Measurements from ENCODE around the gene TDRD3. TPM values are rescaled to one million over a fixed set of nuclear protein-coding genes. Genes with fewer than 3 reads are reported as not detected.

The TDRD3 gene
- total RNA-seq, 1 experiment from 2014 or later = 17.2 TPM

DNA sequence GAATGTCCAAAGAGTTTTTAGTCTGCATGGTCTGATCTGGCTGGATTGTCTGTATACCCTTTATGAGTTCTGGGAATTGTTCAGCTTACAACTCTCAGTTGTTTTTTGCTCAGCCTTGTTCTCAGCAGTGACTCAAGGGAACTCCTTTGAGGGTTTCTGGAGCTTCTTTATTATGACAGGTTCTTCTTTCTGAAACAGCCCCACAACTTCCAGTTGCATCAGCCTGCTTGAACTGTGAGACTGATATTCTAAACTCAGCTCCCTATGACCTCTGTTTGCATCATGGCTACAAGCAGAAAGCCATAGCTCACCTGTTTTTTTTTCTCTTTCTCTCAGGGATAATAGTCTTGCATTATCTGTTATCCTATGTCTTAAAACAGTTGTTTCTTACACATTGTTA is 85.0 kb downstream of the TDRD3 start:
- Histone ChIP-seq H3K27me3 (replicated peaks; ENCODE audit: control insufficient read depth, insufficient read depth, low read length) (no peaks in the 10 kb centered on the region), H3K9me3 (no peaks in the 10 kb centered on the region), H3K36me3 (ENCODE audit: control insufficient read depth, insufficient read depth, low read length) (no peaks in the 10 kb centered on the region), H3K4me3 (ENCODE audit: low read depth, low read length) (no peak overlapping the region), H3K4me1 (no peaks in the 10 kb centered on the region)
- Mint-ChIP-seq H3K27ac (ENCODE audit: unreplicated experiment) (no peak overlapping the region), H3K4me3 (ENCODE audit: unreplicated experiment) (no peak overlapping the region), H3K9me3 (ENCODE audit: unreplicated experiment) (peaks cover 8% of the 10 kb centered on the region), H3K4me1 (ENCODE audit: low read depth, unreplicated experiment) (no peaks in the 10 kb centered on the region), H3K36me3 (ENCODE audit: insufficient read depth, unreplicated experiment) (no peaks in the 10 kb centered on the region), H3K27me3 (ENCODE audit: insufficient read depth, unreplicated experiment) (no peaks in the 10 kb centered on the region)
- TF ChIP-seq, protein P1, sequence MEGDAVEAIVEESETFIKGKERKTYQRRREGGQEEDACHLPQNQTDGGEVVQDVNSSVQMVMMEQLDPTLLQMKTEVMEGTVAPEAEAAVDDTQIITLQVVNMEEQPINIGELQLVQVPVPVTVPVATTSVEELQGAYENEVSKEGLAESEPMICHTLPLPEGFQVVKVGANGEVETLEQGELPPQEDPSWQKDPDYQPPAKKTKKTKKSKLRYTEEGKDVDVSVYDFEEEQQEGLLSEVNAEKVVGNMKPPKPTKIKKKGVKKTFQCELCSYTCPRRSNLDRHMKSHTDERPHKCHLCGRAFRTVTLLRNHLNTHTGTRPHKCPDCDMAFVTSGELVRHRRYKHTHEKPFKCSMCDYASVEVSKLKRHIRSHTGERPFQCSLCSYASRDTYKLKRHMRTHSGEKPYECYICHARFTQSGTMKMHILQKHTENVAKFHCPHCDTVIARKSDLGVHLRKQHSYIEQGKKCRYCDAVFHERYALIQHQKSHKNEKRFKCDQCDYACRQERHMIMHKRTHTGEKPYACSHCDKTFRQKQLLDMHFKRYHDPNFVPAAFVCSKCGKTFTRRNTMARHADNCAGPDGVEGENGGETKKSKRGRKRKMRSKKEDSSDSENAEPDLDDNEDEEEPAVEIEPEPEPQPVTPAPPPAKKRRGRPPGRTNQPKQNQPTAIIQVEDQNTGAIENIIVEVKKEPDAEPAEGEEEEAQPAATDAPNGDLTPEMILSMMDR (IDR thresholded peaks at IDR 0.05; ENCODE audit: insufficient read depth in 1 of 2, low read depth in 1 of 2, low read length in 1 of 2, severe bottlenecking in 1 of 2, unreplicated experiment in 1 of 2) = no peak
- CTCF ChIA-PET = interaction anchor here (1.0 kb wide), 1 partner anchor 104 kb away, joined by 4 read pairs; no protein-coding TSS in a partner anchor
- intact Hi-C loops (cut with micrococcal nuclease; ENCODE audit: unreplicated experiment) = no loop called here
- POLR2A ChIA-PET = no interaction called here
- DNase-seq = no peak
- BruUV-seq (replicated peaks) = no TSS peak

DNA sequence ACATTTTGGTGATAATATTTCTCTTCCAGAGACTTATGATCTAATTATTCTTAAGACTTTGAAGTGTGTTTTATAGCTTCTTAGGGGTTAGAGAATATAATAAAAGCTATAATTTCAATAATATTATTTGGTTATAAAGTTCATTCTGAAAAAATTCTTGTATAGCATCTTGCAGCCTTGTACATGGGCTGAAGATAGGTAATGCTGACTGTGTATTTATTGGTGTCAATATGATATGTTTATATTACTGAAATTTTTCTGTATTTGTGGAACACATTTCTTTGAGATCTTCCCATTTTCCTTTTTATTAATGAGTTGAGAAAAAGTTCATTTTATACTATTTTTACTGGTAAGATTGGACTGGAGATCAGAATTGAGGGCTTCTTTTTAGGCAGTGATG is 87.8 kb downstream of the TDRD3 start:
- intact Hi-C loops (cut with micrococcal nuclease; ENCODE audit: unreplicated experiment) = no loop called here
- Histone ChIP-seq H3K9me3 (no peaks in the 10 kb centered on the region), H3K27me3 (replicated peaks; ENCODE audit: control insufficient read depth, insufficient read depth, low read length) (no peaks in the 10 kb centered on the region), H3K4me1 (no peaks in the 10 kb centered on the region), H3K36me3 (ENCODE audit: control insufficient read depth, insufficient read depth, low read length) (no peaks in the 10 kb centered on the region), H3K4me3 (ENCODE audit: low read depth, low read length) (no peak overlapping the region)
- Mint-ChIP-seq H3K9me3 (ENCODE audit: unreplicated experiment) (peaks cover 18% of the 10 kb centered on the region), H3K4me1 (ENCODE audit: low read depth, unreplicated experiment) (no peaks in the 10 kb centered on the region), H3K27me3 (ENCODE audit: insufficient read depth, unreplicated experiment) (no peaks in the 10 kb centered on the region), H3K36me3 (ENCODE audit: insufficient read depth, unreplicated experiment) (no peaks in the 10 kb centered on the region), H3K27ac (ENCODE audit: unreplicated experiment) (no peak overlapping the region), H3K4me3 (ENCODE audit: unreplicated experiment) (no peak overlapping the region)
- CTCF ChIA-PET = no interaction called here
- no peak for DNase-seq
- POLR2A ChIA-PET = no interaction called here
- no TSS peak for BruUV-seq (replicated peaks)
- TF ChIP-seq, protein P1 (IDR thresholded peaks at IDR 0.05; ENCODE audit: insufficient read depth in 1 of 2, low read depth in 1 of 2, low read length in 1 of 2, severe bottlenecking in 1 of 2, unreplicated experiment in 1 of 2) = no peak

DNA sequence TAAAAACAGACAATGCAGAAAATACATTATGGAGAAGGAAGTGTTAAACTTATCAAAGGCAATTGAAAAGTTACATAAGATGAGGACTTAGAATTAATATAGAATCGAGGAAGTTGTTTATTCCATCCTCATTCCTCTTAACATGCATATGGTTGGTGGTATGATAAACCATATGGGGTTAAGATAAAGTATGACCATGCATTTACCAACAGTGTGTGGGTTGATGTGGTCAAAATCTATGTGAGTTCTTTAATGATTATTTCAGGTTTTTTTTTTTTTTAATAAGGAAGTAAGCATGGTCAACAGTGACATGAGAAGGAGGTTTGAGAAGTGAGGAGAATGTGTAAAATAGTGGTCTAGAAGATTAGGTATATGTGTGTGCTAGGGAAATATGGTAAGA is 94.5 kb downstream of the TDRD3 start:
- Mint-ChIP-seq H3K36me3 (ENCODE audit: insufficient read depth, unreplicated experiment) (peaks cover 6% of the 10 kb centered on the region), H3K4me3 (ENCODE audit: unreplicated experiment) (no peak overlapping the region), H3K4me1 (ENCODE audit: low read depth, unreplicated experiment) (no peaks in the 10 kb centered on the region), H3K27ac (ENCODE audit: unreplicated experiment) (no peak overlapping the region), H3K9me3 (ENCODE audit: unreplicated experiment) (peaks cover 27% of the 10 kb centered on the region), H3K27me3 (ENCODE audit: insufficient read depth, unreplicated experiment) (no peaks in the 10 kb centered on the region)
- Histone ChIP-seq H3K4me1 (no peaks in the 10 kb centered on the region), H3K36me3 (ENCODE audit: control insufficient read depth, insufficient read depth, low read length) (no peaks in the 10 kb centered on the region), H3K9me3 (no peaks in the 10 kb centered on the region), H3K27me3 (replicated peaks; ENCODE audit: control insufficient read depth, insufficient read depth, low read length) (no peaks in the 10 kb centered on the region), H3K4me3 (ENCODE audit: low read depth, low read length) (no peak overlapping the region)
- BruUV-seq (replicated peaks) = no TSS peak
- ChIA-PET POLR2A (no interaction called here), CTCF (no interaction called here)
- no peak for DNase-seq
- intact Hi-C loops (cut with micrococcal nuclease; ENCODE audit: unreplicated experiment) = no loop called here
- TF ChIP-seq, protein P1 (IDR thresholded peaks at IDR 0.05; ENCODE audit: insufficient read depth in 1 of 2, low read depth in 1 of 2, low read length in 1 of 2, severe bottlenecking in 1 of 2, unreplicated experiment in 1 of 2) = no peak

All from Caco-2 (cell line).